Panc1 (cell line): Measurements from ENCODE around the gene DEFB108B. TPM values are rescaled to one million over a fixed set of nuclear protein-coding genes. Genes with fewer than 3 reads are reported as not detected.
A peak's percentile ranks its signal among the peaks of the same experiment; 100 is the strongest.
"Not testable (repeated sequence)": the region's sequence is repeated elsewhere in the genome, so short reads cannot be mapped to it uniquely, and the experiment has no call there.

Experiments used
- ATAC-seq: fragments of 200-7000 bp; cut with Tn5 transposase; 2 replicates; pipeline ENCODE4 v1.9.1; 2020; ENCODE audit warnings: mild to moderate bottlenecking, moderate library complexity
- BruUV-seq: library from RNA; stranded (reverse); fragments of 400-500 nt; replicated peaks from 2 replicates; lab custom pipeline; 2021; lab: Mats Ljungman, UMichigan
- CTCF ChIA-PET: fragments of 300-600 bp; sonication (Branson Sonifier 250); formaldehyde crosslinking; loops from one replicate; lab custom pipeline; 2022; ENCODE audit warnings: antibody characterized with exemption; lab: Charles Lee
- POLR2A ChIA-PET: fragments of 300-600 bp; sonication (Branson Sonifier 250); formaldehyde crosslinking; loops from one replicate; lab custom pipeline; 2022; ENCODE audit warnings: antibody characterized with exemption; lab: Charles Lee
- DNase-seq: peaks from one replicate; pipeline ENCODE4 v3.0.0-alpha.2; 2010; ENCODE audit warnings: low read depth, low spot score
- H3K27ac ChIP-seq: 2 replicates; pipeline ENCODE4 v1.5.1; 2011; ENCODE audit warnings: mild to moderate bottlenecking, low read length, inconsistent platforms
- H3K27me3 ChIP-seq: fragments of 200-500 bp; sonication (Bioruptor generic); 2 replicates; pipeline ENCODE4 v1.6.0; 2014; ENCODE audit warnings: low read length, inconsistent platforms; ENCODE audit not compliant: control insufficient read depth, insufficient read depth
- H3K36me3 ChIP-seq: fragments of 200-500 bp; sonication (Bioruptor generic); 2 replicates; pipeline ENCODE4 v1.5.1; 2014; ENCODE audit warnings: inconsistent platforms, mild to moderate bottlenecking, low read length, moderate library complexity; ENCODE audit not compliant: control insufficient read depth, insufficient read depth
- H3K4me1 ChIP-seq: 2 replicates; pipeline ENCODE4 v1.5.1; 2011; ENCODE audit warnings: inconsistent platforms, mild to moderate bottlenecking, low read length, moderate library complexity; ENCODE audit not compliant: control insufficient read depth, insufficient read depth
- H3K4me3 ChIP-seq, 2 experiments: 2 replicates each; pipeline ENCODE4 v1.5.1; 2011 to 2012; ENCODE audit warnings: low read depth in 2 of 2, low read length in 2 of 2, mild to moderate bottlenecking in 2 of 2, inconsistent platforms in 1 of 2, moderate library complexity in 1 of 2
- H3K9me3 ChIP-seq: fragments of 200-500 bp; sonication (Bioruptor generic); 2 replicates; pipeline ENCODE4 v1.5.1; 2014; ENCODE audit warnings: low read depth, mild to moderate bottlenecking, inconsistent platforms, low read length, moderate library complexity; ENCODE audit not compliant: control insufficient read depth, insufficient read depth
- TCF7L2 ChIP-seq: IDR thresholded peaks from 2 replicates; pipeline ENCODE4 v1.6.1; 2011; ENCODE audit warnings: mild to moderate bottlenecking, low read depth, low read length, inconsistent platforms
- in situ Hi-C: cut with HindIII; loops from 2 replicates; pipeline ENCODE4 v1.10.0; 2016; ENCODE audit warnings: low sequenced_read_pairs, low pct_unique_long_range_greater_than_20kb
- intact Hi-C: fragments of 100-400 bp; cut with micrococcal nuclease; formaldehyde crosslinking; loops from one replicate; pipeline ENCODE4 v1.10.0; 2022; ENCODE audit not compliant: unreplicated experiment
- total RNA-seq: library from RNA; stranded (reverse); gene quantifications from one replicate; pipeline ENCODE4 v1.2.1, GENCODE V29; 2021; ENCODE audit not compliant: unreplicated experiment
- TF ChIP-seq, protein P1 (sequence below), 2 experiments: IDR thresholded peaks; 2 replicates each; pipeline ENCODE4 v1.6.1; 2011 to 2012; ENCODE audit warnings: low read depth in 2 of 2, control low read depth in 1 of 2, low read length in 1 of 2, mild to moderate bottlenecking in 1 of 2, moderate library complexity in 1 of 2; ENCODE audit not compliant: insufficient read depth in 1 of 2
- TF ChIP-seq, protein P2 (sequence below): fragments of 450-650 bp; IDR thresholded peaks from 2 replicates; pipeline ENCODE4 v1.5.1; 2017; ENCODE audit warnings: mild to moderate bottlenecking

DEFB108B gene
- total RNA-seq, 1 experiment from 2014 or later, result not detected

DNA sequence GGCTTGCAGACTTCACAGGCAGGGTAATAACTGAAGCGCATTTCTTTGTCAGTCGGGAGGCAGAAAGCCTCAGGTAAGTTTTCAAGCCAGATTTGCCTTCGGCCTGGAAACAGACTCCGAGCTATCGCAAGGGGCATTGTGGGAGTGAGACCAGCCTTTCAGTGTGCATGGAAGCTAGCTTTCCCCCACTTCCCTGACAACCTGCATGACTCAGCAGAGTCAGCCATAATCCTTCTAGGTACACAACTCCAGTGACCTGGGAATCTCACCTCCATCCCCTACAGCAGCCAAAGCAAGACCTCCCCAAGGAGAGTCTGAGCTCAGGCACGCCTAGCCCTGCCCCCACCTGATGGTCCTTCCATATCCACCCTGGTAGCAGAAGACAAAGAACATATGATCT, 9.7 kb downstream of the DEFB108B start:
- ATAC-seq, H3K27ac ChIP-seq, H3K4me3 ChIP-seq, H3K4me1 ChIP-seq, H3K36me3 ChIP-seq, DNase-seq, in situ Hi-C loops, H3K27me3 ChIP-seq, BruUV-seq, POLR2A ChIA-PET, H3K9me3 ChIP-seq, CTCF ChIA-PET, intact Hi-C loops: not testable (repeated sequence)

DNA sequence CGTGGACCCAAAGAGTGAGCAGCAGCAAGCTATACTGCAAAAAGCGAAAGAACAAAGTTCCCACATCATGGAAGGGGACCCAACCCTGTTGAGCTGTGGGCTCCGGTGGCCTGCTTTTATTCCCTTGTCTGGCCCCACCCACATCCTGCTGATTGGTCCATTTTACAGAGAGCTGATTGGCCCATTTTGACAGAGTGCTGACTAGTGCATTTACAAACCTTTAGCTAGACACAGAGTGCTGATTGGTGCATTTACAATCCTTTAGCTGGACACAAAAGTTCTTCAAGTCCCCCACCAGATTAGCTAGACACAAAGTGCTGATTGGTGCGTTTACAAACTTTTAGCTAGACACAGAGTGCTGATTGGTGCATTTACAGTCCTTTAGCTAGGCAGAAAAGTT, 10.4 kb downstream of the DEFB108B start:
- POLR2A ChIA-PET, CTCF ChIA-PET, in situ Hi-C loops: not testable (repeated sequence)

DNA sequence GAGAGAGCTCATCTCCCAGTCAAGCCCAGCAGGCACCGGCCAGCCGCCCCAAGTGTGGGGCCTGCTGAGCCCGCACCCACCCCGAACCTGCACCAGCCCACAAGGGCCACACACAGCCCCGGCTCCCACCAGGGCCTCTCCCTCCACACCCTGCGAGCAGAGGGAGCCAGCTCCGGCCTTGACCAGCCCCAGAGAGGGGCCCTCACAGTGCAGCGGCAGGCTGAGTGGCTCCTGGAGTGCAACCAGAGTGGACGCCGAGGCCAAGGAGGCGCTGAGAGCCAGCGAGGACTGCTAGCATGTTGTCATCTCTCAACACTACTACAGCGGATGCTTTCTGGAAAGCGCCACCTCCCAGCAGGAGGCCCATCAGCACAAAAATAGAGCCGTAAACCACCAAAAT, 10.9 kb downstream of the DEFB108B start:
- Histone ChIP-seq H3K27me3 (no peaks in the 10 kb centered on the region), H3K27ac (no peak overlapping the region), H3K9me3 (no peaks in the 10 kb centered on the region), H3K4me1 (no peaks in the 10 kb centered on the region), H3K36me3 (no peaks in the 10 kb centered on the region), H3K4me3 (no peak overlapping the region)
- no peak for DNase-seq
- no peak for TF ChIP-seq TCF7L2
- TF ChIP-seq, protein P1, sequence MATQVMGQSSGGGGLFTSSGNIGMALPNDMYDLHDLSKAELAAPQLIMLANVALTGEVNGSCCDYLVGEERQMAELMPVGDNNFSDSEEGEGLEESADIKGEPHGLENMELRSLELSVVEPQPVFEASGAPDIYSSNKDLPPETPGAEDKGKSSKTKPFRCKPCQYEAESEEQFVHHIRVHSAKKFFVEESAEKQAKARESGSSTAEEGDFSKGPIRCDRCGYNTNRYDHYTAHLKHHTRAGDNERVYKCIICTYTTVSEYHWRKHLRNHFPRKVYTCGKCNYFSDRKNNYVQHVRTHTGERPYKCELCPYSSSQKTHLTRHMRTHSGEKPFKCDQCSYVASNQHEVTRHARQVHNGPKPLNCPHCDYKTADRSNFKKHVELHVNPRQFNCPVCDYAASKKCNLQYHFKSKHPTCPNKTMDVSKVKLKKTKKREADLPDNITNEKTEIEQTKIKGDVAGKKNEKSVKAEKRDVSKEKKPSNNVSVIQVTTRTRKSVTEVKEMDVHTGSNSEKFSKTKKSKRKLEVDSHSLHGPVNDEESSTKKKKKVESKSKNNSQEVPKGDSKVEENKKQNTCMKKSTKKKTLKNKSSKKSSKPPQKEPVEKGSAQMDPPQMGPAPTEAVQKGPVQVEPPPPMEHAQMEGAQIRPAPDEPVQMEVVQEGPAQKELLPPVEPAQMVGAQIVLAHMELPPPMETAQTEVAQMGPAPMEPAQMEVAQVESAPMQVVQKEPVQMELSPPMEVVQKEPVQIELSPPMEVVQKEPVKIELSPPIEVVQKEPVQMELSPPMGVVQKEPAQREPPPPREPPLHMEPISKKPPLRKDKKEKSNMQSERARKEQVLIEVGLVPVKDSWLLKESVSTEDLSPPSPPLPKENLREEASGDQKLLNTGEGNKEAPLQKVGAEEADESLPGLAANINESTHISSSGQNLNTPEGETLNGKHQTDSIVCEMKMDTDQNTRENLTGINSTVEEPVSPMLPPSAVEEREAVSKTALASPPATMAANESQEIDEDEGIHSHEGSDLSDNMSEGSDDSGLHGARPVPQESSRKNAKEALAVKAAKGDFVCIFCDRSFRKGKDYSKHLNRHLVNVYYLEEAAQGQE (IDR thresholded peaks at IDR 0.05; ENCODE audit: insufficient read depth in 1 of 2, low read depth in 2 of 2, low read length in 1 of 2), result no peak
- TF ChIP-seq, protein P2, sequence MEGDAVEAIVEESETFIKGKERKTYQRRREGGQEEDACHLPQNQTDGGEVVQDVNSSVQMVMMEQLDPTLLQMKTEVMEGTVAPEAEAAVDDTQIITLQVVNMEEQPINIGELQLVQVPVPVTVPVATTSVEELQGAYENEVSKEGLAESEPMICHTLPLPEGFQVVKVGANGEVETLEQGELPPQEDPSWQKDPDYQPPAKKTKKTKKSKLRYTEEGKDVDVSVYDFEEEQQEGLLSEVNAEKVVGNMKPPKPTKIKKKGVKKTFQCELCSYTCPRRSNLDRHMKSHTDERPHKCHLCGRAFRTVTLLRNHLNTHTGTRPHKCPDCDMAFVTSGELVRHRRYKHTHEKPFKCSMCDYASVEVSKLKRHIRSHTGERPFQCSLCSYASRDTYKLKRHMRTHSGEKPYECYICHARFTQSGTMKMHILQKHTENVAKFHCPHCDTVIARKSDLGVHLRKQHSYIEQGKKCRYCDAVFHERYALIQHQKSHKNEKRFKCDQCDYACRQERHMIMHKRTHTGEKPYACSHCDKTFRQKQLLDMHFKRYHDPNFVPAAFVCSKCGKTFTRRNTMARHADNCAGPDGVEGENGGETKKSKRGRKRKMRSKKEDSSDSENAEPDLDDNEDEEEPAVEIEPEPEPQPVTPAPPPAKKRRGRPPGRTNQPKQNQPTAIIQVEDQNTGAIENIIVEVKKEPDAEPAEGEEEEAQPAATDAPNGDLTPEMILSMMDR, result no peak
- 0 out of 2 replicates have a peak, but pooled peaks have one; percentile 26 for ATAC-seq
- CTCF ChIA-PET, result no interaction called here
- intact Hi-C loops (no loop called here), in situ Hi-C loops (no loop called here)
- POLR2A ChIA-PET, result no interaction called here
- BruUV-seq, result no TSS peak

More for the DNA sequence above, 10.4 kb downstream of the DEFB108B start:
- BruUV-seq, H3K4me3 ChIP-seq, H3K27ac ChIP-seq, H3K4me1 ChIP-seq, DNase-seq, ATAC-seq, H3K9me3 ChIP-seq, H3K36me3 ChIP-seq, H3K27me3 ChIP-seq, intact Hi-C loops: not testable (repeated sequence)

DNA sequence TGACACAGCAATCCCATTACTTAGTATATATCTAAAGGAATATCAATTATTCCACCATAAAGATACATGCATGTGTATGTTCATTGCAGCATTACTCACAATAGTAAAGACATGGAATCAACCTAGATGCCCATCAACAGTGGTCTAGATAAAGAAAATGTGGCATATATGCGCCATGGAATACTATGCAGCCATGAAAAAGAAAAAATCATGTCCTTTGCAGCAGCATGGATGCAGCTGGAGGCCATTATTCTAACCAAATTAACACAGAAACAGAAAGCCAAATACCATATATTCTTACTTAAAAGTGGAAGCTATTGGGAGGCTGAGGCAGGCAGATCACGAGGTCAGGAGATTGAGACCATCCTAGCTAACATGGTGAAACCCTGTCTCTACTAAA, 20.9 kb downstream of the DEFB108B start:
- BruUV-seq, intact Hi-C loops, ATAC-seq, H3K9me3 ChIP-seq, DNase-seq, H3K27me3 ChIP-seq, H3K36me3 ChIP-seq, POLR2A ChIA-PET, in situ Hi-C loops, H3K4me3 ChIP-seq, H3K27ac ChIP-seq, H3K4me1 ChIP-seq: not testable (repeated sequence)
- CTCF ChIA-PET, result interaction anchor here (0.7 kb wide), 1 partner anchor 11 kb away, joined by 5 read pairs; no protein-coding TSS in a partner anchor

DNA sequence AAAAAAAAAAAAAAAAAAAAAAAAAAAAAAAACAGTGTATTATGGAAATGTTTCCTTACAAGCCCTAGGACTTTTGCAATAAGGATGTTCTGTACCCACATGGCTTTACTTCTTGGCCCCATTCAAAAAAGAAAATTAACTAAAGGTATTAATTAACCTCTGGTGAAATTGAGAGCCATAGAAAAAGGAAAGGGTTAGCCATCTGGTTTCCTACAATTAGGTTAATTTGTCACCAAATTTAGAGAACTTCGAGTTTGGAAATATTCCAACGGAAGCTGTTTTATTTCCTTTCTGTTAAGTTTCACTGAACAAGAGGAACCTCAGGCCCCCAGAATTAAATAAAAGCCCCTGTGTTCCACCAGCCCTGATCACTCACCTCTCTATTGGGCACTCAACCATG, 22.9 kb downstream of the DEFB108B start:
- POLR2A ChIA-PET, ATAC-seq, H3K27me3 ChIP-seq, intact Hi-C loops, H3K4me3 ChIP-seq, CTCF ChIA-PET, in situ Hi-C loops, H3K9me3 ChIP-seq, DNase-seq, H3K36me3 ChIP-seq, H3K27ac ChIP-seq, BruUV-seq, H3K4me1 ChIP-seq: not testable (repeated sequence)

DNA sequence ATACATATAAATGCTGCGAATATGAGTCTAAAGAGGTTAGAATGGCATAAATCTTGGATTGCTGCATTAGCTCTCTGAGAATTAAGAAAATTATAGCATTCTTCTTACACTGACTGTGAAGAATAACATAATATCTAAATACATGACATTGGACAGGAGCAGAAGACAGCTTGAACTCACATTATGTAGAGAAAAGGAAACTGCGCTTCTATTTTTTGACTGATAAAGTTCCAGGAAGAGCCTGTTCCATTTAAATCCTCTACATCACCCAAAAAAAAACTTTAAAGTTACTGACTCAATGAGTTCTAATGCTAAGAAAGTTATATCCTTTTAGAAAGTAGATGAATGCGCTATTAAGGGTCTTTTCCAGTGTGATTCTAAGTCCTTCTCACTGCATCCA, 27.8 kb downstream of the DEFB108B start:
- intact Hi-C loops, in situ Hi-C loops: not testable (repeated sequence)

More for the DNA sequence above, 27.8 kb downstream of the DEFB108B start:
- CTCF ChIA-PET, H3K27ac ChIP-seq, H3K27me3 ChIP-seq, H3K4me1 ChIP-seq, H3K4me3 ChIP-seq, H3K36me3 ChIP-seq, H3K9me3 ChIP-seq, POLR2A ChIA-PET, DNase-seq, ATAC-seq, BruUV-seq: not testable (repeated sequence)
